Measurements from ENCODE around the gene CISD2.

The CISD2 gene

GRCh38 chr4:102829803-102830202, 39.0 kb upstream of the CISD2 start:
- TF ChIP-seq CTCF (IDR thresholded peaks at IDR 0.05; ENCODE audit: insufficient read depth, low read length, poor library complexity, severe bottlenecking): no peak
- DNase-seq (ENCODE audit: extremely low read depth, insufficient read length): no peak
- H3K4me3 ChIP-seq (replicated peaks; ENCODE audit: low read depth, low read length): no peak overlapping the region
- H3K36me3 ChIP-seq (ENCODE audit: control insufficient read depth, insufficient read depth, low read length): no peaks in the 10 kb centered on the region; the same call in 1 of the 2 replicates
- no peaks in the 10 kb centered on the region for H3K27me3 ChIP-seq (replicated peaks; ENCODE audit: control insufficient read depth, insufficient read depth, low read length)

- Histone ChIP-seq H3K27me3 (replicated peaks; ENCODE audit: control insufficient read depth, insufficient read depth, low read length) (no peaks in the 10 kb centered on the region), H3K36me3 (ENCODE audit: control insufficient read depth, insufficient read depth, low read length) (no peaks in the 10 kb centered on the region), H3K4me3 (replicated peaks; ENCODE audit: low read depth, low read length) (no peak overlapping the region)
- DNase-seq (ENCODE audit: extremely low read depth, insufficient read length): no peak
- no peak for TF ChIP-seq CTCF (IDR thresholded peaks at IDR 0.05; ENCODE audit: insufficient read depth, low read length, poor library complexity, severe bottlenecking)
Measured at GRCh38 chr4:102832105-102832504, 36.7 kb upstream of the CISD2 start.

- no peak for TF ChIP-seq CTCF (IDR thresholded peaks at IDR 0.05; ENCODE audit: insufficient read depth, low read length, poor library complexity, severe bottlenecking)
- H3K27me3 ChIP-seq (replicated peaks; ENCODE audit: control insufficient read depth, insufficient read depth, low read length): no peaks in the 10 kb centered on the region
- H3K36me3 ChIP-seq (ENCODE audit: control insufficient read depth, insufficient read depth, low read length): no peaks in the 10 kb centered on the region
- no peak for DNase-seq (ENCODE audit: extremely low read depth, insufficient read length)
- no peak overlapping the region for H3K4me3 ChIP-seq (replicated peaks; ENCODE audit: low read depth, low read length)
Measured at GRCh38 chr4:102832667-102833066, 36.1 kb upstream of the CISD2 start.

- no peak for TF ChIP-seq CTCF (IDR thresholded peaks at IDR 0.05; ENCODE audit: insufficient read depth, low read length, poor library complexity, severe bottlenecking)
- DNase-seq (ENCODE audit: extremely low read depth, insufficient read length): no peak
- no peaks in the 10 kb centered on the region for H3K36me3 ChIP-seq (ENCODE audit: control insufficient read depth, insufficient read depth, low read length)
- no peaks in the 10 kb centered on the region for H3K27me3 ChIP-seq (replicated peaks; ENCODE audit: control insufficient read depth, insufficient read depth, low read length)
- H3K4me3 ChIP-seq (replicated peaks; ENCODE audit: low read depth, low read length): no peak overlapping the region
Measured at GRCh38 chr4:102836596-102836995, 32.2 kb upstream of the CISD2 start.

- no peak for TF ChIP-seq CTCF (IDR thresholded peaks at IDR 0.05; ENCODE audit: insufficient read depth, low read length, poor library complexity, severe bottlenecking)
- no peaks in the 10 kb centered on the region for H3K27me3 ChIP-seq (replicated peaks; ENCODE audit: control insufficient read depth, insufficient read depth, low read length)
- no peak for DNase-seq (ENCODE audit: extremely low read depth, insufficient read length)
- H3K36me3 ChIP-seq (ENCODE audit: control insufficient read depth, insufficient read depth, low read length): no peaks in the 10 kb centered on the region
- no peak overlapping the region for H3K4me3 ChIP-seq (replicated peaks; ENCODE audit: low read depth, low read length)
Measured at GRCh38 chr4:102842367-102842766, 26.4 kb upstream of the CISD2 start.

GRCh38 chr4:102843273-102843672, 25.5 kb upstream of the CISD2 start:
- no peak overlapping the region for H3K4me3 ChIP-seq (replicated peaks; ENCODE audit: low read depth, low read length)
- H3K27me3 ChIP-seq (replicated peaks; ENCODE audit: control insufficient read depth, insufficient read depth, low read length): no peaks in the 10 kb centered on the region
- no peak for TF ChIP-seq CTCF (IDR thresholded peaks at IDR 0.05; ENCODE audit: insufficient read depth, low read length, poor library complexity, severe bottlenecking)
- H3K36me3 ChIP-seq (ENCODE audit: control insufficient read depth, insufficient read depth, low read length): no peaks in the 10 kb centered on the region
- DNase-seq (ENCODE audit: extremely low read depth, insufficient read length): no peak

All from GM06990 (cell line).